ENCODE results near the gene ABHD8.

The ABHD8 gene

DNA sequence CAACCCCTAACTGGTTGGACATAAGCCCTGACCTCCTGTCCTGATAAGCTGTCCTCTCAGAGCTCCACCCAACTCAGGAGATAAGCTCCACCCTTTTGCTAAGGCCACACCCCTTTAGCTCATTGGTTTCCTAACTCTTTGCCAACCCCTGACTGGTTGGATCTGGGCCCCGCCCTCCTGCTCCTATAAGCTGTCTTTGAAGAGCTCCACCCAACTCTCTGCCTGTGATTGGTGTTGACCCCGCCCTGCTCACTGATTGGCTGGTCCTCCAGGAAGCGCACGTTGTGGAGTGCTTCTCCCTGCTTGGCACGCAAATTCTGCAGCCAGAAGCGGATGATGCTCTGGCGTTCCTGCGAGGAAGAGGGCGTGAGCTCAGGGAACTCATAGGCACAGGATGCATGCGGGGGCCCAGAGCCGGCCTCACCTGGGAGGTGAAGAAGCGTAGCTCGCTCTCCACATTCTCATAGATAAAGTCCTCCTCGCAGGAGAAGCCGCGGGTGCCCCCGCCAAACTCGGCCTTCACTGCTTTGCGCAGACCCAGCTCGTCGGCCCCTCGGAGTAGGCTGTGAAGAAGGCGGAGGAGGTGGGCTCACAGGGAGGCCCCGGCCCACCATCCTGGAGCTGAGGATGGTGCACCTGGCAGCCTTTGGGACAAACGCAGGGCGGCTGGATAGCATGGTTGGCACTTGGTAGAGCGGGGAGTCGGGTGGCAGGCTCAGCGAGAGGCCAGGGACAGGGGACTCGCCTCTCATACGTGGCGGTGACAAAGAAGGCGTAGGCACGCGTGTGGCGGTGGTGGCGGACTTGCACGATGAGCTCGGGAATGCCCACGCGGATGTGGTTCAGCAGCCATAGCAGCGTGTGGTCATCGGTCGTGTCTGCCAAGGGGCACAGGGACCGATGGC, 29.7 kb upstream of the ABHD8 start:
- no peak for DNase-seq

DNA sequence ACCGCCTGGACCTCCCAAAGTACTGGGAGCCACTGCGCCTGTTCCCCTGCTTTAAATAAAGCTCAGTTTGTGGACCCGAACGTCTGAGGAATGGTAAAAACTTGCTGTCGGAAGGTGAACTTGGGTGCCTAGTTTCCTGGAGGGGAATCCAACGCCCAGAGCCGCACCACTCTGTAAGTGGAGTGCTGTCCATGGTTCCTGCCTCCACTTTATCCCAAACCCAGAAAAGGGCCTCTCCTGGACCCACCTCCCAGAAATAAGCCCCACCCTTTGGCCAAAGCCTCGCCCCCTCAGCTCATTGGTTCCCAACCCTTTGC, 29.1 kb upstream of the ABHD8 start:
- no peak for DNase-seq

DNA sequence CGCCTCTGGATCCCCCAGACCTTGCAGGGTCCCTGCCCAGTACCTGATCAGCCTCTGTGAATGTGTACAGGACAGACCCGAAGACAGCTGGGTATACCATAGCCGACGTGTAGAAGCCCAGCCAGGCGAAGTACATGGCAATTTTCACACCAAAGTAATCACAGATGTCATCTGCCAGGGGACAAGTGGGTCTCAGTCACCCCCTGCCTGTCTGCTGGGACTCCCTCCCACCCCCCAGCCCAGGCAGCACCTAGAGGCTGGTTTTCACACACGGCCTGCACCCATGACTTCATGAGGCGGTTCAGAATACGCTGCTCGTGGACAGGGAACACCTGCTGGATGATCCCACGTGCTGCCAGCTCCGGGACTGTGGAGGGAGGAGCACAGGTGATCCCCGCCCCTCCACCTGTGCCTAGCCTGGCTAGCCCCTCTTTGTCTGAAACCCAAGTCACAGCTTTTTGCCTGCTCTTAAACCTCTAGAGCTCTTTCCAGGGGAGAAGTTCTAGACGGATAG, 27.9 kb upstream of the ABHD8 start:
- DNase-seq: no peak

DNA sequence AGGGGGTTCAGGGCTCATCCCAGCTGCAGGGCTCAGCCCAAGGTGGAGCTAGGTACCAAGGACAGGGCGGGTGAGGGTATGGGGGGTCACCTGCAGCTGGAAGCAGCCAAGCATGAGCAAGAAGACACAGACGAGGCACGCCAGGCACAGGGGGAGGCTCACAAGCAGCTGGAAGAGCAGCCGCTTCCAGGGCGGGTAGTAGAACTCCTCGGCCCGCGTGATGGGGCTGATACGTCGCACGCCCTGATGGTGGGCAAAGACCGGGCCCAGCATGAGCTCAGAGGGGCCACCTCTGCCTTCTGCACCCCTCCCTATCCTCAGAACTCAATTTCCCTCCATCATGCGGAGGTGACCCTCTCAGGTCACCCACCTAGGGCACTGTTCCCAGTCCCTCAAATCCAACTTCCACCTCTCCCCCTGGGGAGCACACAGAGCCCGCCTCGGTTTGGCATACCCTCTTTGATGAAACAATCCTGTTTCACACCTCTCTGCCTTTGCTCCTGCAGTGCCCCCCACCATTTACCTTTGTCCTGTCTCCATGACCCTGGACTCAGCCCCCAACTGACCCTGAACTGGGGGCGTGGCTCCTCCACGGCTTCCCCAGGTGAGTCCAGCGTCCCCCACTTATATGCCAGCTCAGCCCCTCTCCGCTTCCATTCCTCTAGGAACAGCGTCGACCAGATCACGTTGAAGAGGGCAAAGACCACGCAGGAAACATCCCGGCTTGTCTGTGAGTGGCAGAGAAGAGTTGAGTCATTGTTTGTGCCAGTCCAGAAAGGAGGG, 27.2 kb upstream of the ABHD8 start:
- DNase-seq: no peak

DNA sequence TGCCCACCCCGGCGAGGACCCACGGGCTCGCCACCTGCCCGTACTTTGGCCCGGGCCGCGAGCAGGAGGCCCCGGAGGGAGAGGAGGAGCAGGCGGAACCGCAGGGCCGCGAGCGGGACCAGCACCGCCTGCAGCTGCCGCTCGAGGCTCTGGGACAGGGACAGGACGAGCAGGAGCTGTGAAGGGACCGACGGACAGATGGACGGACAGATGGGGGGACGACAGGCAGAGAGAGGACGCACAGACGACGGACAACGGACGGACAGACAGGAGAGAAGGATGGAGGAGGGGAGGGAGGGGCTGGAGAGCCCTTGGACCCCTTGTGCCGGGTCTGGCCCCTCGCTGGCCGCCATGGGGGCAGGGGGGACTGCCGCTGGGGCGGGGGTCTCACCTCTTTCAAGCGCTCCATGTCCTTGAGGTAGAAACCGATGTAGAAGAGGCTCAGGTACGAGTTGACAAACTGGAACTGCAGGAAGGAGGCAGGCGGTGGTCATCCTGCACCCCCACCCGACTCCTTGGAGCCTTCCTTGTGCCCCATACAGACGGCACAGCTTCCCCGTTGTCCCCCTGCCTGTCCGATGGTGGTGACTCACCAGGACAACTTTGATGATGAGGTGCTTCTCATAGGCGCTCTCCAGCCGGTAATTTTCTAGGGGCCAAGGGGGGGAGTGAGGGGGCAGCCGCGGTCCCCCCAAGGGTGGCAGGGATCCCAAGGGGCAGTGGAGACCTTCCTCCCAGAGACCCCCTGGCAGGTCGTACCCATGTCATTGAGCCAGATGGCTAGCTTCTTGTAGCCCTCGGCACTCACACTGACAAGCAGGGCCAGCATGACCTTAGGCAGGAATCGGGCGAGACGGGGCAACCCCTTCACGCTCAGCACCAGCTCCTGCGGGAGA, 26.4 kb upstream of the ABHD8 start:
- no peak for DNase-seq

DNA sequence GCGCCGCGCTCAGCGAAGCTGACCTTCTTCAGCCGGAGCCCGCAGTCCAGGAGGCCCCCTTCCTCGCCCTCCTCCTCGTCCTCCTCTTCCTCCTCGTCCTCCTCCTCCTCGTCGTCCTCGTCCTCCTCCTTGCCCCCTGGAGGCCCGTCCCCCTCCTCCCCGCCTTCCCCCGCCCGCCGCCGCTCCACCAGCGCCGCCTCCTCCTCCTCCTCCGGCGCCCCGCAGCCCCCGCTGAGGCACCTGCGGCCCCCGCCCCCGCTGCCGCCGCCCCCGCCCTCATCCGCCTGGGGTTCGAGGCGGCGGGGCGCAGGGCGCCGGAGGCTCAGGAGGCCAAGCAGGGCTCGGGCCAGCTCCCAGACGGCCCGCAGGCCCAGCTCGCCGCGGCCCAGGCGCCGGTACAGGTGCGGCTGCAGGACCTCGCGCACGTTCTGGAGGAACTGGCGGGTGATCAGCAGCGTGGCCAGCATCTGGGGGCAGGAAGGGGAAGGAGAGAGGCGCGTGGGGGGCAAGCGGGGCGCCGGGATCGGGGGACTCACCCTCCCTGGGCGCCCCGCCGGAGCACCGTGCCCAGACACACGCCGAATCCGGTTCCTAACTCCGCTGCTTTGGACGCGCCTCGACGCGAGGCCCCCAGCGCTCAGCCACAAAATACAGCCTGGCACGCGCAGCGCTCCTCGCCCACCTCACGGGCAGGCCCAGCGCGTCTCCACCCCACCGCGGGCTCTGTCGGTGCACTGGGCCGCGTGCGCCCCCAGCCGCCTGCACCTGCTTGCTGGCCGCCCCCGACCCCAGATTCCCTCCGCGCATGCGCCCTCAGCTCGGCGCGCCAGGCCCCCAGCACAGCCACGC, 25.5 kb upstream of the ABHD8 start:
- no peak for DNase-seq

DNA sequence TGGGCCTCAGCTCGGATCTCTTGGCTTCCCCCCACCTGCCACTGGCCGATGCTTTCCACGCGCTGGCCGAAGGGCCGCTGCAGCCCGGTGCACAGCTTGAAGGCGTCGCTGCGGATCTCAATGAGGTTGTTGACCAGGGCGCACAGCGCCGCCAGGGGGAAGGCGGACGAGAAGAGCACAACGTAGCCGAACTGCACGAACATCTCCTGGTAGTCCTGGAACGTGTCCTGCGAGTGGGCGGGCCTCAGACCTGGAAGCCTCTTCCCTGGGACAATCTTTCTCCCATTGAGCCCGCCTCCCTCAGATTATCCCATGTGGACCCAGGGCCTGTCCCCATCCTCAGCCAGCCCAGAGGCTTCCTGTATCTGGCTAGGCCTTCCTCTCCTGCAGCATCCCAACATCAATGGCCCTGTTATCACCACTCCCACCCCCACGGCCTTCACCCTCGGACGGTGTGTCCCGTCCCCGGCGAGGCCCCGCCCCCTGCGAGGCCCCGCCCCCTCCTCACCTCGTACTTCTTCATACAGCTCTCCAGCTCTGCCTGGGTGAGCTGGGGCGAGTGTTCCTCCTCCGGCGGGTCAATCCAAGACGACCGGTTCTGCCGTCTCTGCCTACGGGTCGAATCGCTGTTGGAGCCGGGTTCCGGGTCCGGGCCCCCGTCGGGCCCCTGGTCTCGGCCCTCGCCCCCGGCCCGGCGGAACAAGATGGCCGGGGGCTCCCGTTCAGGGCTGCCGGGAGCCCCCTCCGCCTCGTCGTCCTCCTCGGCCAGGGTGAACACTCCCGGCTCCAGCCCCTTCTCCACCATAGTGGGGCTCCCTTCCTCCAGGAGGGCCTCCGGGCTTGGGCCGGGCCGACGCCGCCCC, 24.7 kb upstream of the ABHD8 start:
- DNase-seq: no peak

DNA sequence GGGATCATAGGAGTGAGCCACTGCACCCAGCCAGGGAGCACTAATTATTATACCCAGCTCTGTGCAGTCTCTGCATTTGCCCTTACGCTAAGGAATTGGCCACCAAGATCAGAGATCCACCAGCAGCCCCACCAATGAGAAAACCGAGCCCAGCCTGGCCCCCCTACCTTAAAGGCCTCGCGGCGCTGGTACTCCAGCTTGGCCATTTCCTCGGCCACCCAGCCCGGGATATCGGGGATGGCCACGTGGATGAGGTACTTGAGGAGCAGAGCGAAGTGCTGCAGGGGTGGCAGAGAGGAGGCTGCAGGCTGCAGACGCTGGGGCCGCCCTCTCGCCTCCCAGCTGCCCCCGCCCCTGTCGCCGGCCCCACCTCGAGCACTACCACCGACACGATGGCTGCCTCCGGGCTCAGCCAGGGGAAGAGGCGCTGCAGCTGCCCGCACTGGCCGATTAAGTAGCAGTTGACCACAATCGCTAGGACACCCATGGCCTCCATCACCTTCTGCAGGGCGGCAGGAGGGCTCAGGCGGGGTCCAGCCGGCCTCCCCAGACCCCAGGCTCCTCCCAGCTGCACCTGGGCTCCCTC, 23.9 kb upstream of the ABHD8 start:
- DNase-seq: no peak

DNA sequence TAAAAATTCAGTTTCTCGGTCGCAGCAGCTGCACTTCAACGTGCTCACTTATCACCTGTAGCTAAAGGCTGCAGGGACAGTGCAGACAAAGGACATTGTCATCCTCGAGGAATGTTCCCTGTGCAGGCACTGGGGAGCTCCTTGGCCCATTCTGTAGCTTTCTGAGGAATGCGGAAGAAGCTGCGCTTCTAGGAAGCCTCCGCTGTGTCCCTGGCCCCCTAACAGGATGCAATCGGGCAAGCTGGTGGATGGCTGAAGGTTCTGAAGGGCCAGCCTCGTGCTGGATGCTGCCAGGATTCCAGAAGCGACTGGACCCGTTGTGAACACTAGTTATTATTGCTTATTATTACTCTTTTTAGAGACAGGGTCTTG, 23.4 kb upstream of the ABHD8 start:
- DNase-seq: no peak

DNA sequence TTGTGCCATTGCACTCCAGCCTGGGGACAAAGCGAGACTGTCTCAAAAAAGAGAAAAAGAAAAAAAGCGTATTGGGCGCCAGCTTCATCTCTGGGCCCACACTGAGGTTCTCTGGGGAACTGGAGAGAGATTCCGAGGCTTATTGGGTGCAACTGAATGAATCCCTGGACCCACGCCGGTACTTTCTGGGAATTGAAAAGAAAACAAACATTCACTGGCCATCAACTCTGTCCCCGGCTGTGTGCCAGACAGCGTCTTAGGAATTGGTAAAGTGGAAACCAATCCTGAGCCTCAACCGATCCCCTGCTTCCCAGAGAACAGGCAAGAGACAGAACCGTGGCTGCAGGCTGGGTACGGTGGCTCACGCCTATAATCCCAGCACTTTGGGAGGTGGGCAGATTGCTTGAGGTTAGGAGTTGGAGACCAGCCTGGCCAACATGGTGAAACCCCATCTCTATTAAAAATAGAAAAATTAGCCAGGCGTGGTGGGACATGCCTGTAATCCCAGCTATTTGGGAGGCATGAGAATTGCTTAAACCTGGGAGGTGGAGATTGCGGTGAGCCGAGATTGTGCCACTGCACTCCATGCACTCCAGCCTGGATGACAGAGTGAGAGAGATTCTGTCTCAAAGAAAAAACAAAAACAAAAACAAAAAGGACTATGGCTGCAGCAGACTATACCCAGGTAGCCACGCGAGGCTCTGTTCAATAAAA, 22.8 kb upstream of the ABHD8 start:
- DNase-seq: no peak

DNA sequence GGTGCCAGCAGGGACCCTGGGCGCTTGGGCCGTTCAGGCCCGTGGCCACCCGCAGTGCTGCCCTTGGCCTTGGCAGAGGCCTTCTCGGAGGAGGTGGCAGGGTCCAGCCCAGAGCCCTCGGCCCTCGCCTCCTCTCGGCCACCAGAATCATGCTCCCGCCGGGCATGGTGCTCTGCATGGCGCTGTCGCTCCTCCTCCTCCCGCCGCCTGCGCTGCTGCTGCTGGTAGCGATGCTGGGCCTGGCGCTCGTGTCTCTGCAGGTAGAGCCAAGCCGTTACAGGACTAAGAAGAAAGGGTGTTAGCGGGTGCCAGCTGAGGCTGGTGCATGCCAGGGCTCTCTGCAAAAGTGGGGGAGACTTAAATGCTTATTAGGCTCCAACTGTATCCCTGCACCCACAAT, 21.9 kb upstream of the ABHD8 start:
- no peak for DNase-seq

DNA sequence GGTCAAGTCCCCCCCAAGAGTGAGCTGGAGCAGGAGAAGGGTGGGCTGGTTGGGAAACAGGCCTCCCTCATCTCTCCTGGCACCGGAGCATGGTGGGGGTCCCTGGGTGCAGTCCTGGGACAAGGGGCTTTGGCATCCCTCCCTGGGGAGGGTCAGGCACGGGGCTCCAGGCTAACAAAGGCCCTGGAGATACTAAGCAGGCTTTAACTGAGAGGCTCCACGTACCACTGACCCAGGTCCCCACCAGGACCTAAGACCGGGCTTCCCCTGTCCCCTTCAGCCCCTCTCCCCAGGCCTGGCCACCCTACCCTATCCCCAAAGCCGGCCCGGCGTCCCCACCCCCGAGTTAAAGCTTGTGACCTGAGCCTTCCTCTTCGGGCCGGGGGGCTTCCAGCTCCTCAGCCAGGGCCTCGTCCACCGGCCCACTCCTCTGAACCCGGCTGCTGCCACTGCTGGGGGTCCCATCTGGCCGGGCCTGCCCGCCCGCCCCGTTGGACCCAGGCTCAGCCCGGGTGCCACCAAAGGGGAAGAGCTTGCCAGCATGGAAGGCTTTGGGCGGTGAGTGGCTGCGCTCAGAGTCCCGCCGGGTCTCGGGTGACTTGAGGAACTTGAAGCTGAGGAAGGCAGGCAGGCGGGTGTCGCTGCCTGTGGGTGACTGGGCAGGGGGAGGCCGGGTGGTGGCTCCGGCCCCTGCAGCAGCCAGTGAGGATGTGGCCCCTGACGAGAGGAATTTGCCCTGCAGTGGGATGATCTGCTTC, 21.3 kb upstream of the ABHD8 start:
- DNase-seq: no peak

DNA sequence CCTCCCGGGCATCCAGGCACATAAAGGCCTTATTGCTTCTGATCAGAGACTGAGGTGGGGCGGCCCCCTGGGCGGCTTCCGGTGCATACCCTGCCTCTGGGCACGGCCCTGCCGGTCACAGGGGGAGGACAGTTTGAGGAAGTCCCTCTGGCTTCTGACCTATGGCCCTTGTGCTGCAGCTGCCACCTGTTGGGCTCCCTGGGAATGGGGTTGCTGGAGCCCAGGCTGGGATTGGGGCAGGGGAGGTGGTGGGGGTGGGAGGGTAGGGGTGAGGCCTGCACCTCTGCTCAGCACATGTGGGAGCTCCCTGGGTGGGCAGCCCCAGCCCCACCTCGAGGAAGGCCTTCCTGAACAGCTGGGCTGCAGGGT, 20.7 kb upstream of the ABHD8 start:
- no peak for DNase-seq

DNA sequence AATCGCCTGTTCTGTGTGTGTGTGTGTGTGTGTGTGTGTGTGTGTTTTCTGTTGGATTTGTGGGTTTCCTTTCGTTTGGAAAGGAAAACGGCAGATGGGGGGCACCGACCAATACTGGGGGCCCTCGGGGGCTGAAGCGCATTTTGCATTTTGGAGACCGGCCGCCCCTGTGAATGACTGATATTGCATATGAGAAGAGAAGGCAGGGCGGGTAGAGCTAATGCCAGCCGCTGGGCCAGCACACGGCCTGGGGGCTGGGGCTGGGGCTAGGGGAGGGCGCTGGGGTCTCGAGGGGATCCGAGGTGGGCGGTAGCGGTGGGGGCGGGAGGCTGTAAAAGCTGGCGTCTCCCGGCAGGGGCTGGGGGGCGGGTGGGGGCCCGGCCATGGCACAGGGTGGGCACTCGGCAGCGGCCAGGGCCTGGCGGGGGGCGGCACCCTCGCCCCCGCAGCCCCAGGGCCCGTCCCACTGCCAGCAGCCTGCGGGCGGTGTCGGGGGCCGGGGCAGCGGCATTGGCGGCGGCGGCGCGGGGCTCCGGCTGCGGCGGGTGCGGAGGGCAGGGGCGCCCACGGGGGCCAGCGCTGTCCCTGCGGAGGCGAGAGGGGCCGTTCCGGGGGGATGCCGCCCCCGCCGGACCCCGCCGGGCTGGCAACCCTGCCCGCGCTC, 20.2 kb upstream of the ABHD8 start:
- DNase-seq: no peak

DNA sequence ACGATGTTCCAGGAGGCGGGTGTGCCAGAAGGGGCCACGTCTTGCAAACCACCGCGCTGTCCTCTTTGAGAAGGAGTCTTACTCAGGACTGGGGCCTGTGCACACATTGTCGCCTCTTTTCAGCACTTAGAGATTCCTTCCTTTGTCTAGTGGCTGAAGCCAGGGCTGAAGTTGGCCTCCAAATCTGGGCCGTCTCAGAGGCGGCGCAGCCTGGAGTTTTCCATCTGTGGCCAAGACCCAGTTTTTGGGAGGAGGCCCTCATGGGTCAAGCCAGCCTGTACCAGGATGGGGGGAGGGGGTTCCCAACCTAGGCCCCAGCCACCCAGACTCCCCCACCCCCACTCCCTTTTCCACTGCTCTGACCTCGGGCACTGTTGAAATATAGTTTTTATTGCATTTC, 19.6 kb upstream of the ABHD8 start:
- no peak for DNase-seq

DNA sequence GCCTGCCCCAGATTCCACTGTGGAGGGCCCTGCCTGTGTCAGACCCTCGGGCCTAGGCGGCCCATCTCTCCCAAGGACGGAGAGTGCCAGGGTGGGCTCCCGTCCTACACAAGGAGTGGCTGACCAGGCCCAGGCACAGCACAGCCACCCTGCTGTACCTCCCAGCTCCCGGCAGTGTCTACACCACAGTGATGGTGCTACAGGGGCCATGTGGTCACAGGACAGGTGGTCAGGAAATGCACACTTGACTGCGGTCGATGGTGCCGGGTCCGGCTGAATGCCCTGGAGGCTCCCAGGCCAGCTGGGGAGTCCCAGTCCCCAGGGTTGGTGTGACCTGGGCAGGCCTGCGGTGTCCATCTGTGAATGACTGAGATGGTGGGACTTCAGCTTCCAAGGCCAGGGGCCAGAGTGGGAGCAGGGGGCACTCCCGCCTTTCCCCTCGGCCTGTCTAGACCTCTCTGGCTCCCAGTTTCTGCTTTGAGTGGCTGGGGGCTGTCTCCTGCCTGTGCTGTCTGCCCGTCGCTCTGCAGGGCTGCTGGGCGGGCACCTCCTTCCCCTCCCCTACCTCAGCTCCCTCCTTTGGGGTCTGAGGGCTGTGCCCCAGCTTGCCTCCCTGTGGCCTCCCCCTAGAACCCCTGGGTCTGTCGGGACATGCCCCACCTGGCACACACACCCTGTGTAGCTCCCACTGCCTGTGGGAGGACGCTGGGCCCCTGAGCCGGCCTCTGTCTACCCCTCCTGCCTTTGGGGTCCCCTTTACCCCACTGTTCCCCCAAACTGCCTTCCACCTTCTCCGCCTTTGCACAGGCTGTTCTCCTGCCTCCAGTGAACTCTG, 18.6 kb upstream of the ABHD8 start:
- no peak for DNase-seq

DNA sequence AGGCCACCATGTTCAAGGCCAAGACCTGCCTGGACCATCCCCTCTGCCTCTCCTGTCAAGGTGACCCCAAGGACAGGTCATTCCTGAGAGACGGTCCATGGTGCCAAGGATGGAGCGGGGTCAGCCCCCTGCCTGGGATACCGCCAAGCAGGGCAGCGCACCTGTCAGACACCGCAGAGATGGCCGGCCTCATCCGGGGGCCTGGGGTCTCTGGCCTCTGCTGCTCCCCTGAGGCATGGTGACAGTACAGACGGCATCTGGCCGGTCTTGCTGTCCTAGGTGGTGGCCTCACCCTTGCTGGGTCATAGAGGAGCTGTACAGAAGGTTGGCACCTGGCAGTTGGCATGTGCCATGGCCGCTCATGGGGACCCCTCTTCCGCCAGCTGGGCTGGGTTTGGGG, 17.2 kb upstream of the ABHD8 start:
- no peak for DNase-seq

Data from AML-193 (cell line).